Parathyroid adenoma (tissue), 2 donors: ENCODE data around the gene SYNGR2.

ENCODE experiments used
- H2AFZ ChIP-seq: fragments of 300-600 bp; sonication (generic); one replicate; pipeline ENCODE4 v1.7.0; 2017; ENCODE audit warnings: antibody characterized with exemption, mild to moderate bottlenecking
- H3K27ac ChIP-seq: fragments of 300-600 bp; sonication (generic); one replicate; pipeline ENCODE4 v1.7.0; 2017
- H3K27me3 ChIP-seq: fragments of 300-600 bp; sonication (generic); one replicate; pipeline ENCODE4 v1.7.0; 2017; ENCODE audit warnings: low read length; ENCODE audit not compliant: control insufficient read depth, insufficient read depth
- H3K36me3 ChIP-seq: fragments of 300-600 bp; sonication (generic); one replicate; pipeline ENCODE4 v1.7.0; 2017; ENCODE audit warnings: low read length; ENCODE audit not compliant: control insufficient read depth, insufficient read depth
- H3K4me1 ChIP-seq: fragments of 300-600 bp; sonication (generic); one replicate; pipeline ENCODE4 v1.7.0; 2017; ENCODE audit warnings: control low read depth
- H3K4me2 ChIP-seq: fragments of 300-600 bp; sonication (generic); one replicate; pipeline ENCODE4 v1.7.0; 2017; ENCODE audit warnings: low read length
- H3K4me3 ChIP-seq: fragments of 300-600 bp; sonication (generic); one replicate; pipeline ENCODE4 v1.7.0; 2017; ENCODE audit warnings: low read depth, low read length
- H3K79me2 ChIP-seq: fragments of 300-600 bp; sonication (generic); one replicate; pipeline ENCODE4 v1.7.0; 2017; ENCODE audit warnings: control low read depth
- H3K9ac ChIP-seq: fragments of 300-600 bp; sonication (generic); one replicate; pipeline ENCODE4 v1.7.0; 2017; ENCODE audit warnings: mild to moderate bottlenecking
- H3K9me3 ChIP-seq: fragments of 300-600 bp; sonication (generic); one replicate; pipeline ENCODE4 v1.7.0; 2017; ENCODE audit warnings: low read length; ENCODE audit not compliant: control insufficient read depth
- TF ChIP-seq, protein P1 (sequence below): fragments of 300-600 bp; sonication (generic); IDR thresholded peaks from one replicate; pipeline ENCODE4 v1.7.0; 2017; ENCODE audit warnings: antibody characterized with exemption, mild to moderate bottlenecking
- donor health status: primary hyperparathyroidism.

SYNGR2 gene

GRCh38 chr17:78124081-78124835, 44.1 kb upstream of the SYNGR2 start:
- H3K27me3 ChIP-seq: no peaks in the 10 kb centered on the region
- no peak overlapping the region for H3K9ac ChIP-seq
- no peak overlapping the region for H3K27ac ChIP-seq
- no peak overlapping the region for H3K4me3 ChIP-seq
- no peak overlapping the region for H2AFZ ChIP-seq
- H3K4me2 ChIP-seq: no peak overlapping the region
- H3K36me3 ChIP-seq: no peaks in the 10 kb centered on the region
- TF ChIP-seq, protein P1, sequence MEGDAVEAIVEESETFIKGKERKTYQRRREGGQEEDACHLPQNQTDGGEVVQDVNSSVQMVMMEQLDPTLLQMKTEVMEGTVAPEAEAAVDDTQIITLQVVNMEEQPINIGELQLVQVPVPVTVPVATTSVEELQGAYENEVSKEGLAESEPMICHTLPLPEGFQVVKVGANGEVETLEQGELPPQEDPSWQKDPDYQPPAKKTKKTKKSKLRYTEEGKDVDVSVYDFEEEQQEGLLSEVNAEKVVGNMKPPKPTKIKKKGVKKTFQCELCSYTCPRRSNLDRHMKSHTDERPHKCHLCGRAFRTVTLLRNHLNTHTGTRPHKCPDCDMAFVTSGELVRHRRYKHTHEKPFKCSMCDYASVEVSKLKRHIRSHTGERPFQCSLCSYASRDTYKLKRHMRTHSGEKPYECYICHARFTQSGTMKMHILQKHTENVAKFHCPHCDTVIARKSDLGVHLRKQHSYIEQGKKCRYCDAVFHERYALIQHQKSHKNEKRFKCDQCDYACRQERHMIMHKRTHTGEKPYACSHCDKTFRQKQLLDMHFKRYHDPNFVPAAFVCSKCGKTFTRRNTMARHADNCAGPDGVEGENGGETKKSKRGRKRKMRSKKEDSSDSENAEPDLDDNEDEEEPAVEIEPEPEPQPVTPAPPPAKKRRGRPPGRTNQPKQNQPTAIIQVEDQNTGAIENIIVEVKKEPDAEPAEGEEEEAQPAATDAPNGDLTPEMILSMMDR: no peak
- peaks cover 3% of the 10 kb centered on the region for H3K4me1 ChIP-seq
- no peaks in the 10 kb centered on the region for H3K79me2 ChIP-seq
- H3K9me3 ChIP-seq: no peaks in the 10 kb centered on the region

GRCh38 chr17:78124836-78125137, 43.6 kb upstream of the SYNGR2 start:
- no peaks in the 10 kb centered on the region for H3K27me3 ChIP-seq
- H3K4me2 ChIP-seq: no peak overlapping the region
- H3K4me3 ChIP-seq: no peak overlapping the region

DNA sequence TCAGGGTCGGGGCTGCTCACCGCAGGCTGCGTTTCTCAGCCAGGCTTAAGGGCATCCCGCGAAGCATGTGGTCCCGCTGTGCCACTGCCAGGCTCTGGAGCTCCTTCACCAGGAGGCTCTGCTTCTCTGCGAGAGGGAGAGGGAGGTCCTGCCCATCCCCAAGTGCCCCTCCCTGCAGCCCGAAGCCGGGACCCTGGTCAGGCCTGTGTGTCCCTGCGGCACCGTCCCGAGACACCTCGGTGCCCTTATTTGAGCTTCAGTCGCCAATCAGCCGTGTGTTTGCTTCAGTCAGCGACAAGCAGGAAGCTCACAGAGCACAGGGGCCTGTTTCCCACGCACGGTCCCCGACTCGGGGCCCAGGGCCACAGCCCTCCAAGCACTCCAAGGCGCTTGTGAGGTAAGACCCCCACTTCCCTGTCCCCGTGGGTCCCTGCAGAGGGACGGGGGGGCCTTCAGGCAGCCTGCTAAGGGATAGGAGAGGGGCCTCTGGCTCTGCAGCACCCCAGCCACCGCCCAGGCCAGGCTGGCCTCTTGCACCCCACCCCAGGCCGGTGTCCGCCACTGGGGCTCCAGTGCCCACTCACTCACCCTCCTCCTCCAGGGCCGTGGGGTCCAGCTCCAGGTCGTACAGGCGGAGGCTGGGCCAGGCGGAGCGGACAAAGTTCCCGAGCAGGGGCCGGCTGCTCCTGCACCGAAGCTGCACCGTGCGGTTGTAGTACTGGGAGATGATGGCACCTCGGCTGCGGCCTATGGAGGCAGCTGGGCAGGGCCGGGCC, 43.1 kb upstream of the SYNGR2 start:
- Histone ChIP-seq H3K27ac (no peak overlapping the region), H2AFZ (no peak overlapping the region), H3K4me2 (no peak overlapping the region), H3K79me2 (no peaks in the 10 kb centered on the region), H3K4me1 (peaks cover 4% of the 10 kb centered on the region), H3K4me3 (no peak overlapping the region), H3K27me3 (no peaks in the 10 kb centered on the region), H3K9ac (no peak overlapping the region), H3K9me3 (no peaks in the 10 kb centered on the region), H3K36me3 (no peaks in the 10 kb centered on the region)
- TF ChIP-seq, protein P1: no peak

More at GRCh38 chr17:78124836-78125137, 43.6 kb upstream of the SYNGR2 start:
- H3K9ac ChIP-seq: no peak overlapping the region
- TF ChIP-seq, protein P1: no peak
- H3K36me3 ChIP-seq: no peaks in the 10 kb centered on the region
- no peaks in the 10 kb centered on the region for H3K79me2 ChIP-seq
- no peak overlapping the region for H3K27ac ChIP-seq
- no peak overlapping the region for H2AFZ ChIP-seq
- H3K4me1 ChIP-seq: peaks cover 4% of the 10 kb centered on the region
- H3K9me3 ChIP-seq: no peaks in the 10 kb centered on the region

DNA sequence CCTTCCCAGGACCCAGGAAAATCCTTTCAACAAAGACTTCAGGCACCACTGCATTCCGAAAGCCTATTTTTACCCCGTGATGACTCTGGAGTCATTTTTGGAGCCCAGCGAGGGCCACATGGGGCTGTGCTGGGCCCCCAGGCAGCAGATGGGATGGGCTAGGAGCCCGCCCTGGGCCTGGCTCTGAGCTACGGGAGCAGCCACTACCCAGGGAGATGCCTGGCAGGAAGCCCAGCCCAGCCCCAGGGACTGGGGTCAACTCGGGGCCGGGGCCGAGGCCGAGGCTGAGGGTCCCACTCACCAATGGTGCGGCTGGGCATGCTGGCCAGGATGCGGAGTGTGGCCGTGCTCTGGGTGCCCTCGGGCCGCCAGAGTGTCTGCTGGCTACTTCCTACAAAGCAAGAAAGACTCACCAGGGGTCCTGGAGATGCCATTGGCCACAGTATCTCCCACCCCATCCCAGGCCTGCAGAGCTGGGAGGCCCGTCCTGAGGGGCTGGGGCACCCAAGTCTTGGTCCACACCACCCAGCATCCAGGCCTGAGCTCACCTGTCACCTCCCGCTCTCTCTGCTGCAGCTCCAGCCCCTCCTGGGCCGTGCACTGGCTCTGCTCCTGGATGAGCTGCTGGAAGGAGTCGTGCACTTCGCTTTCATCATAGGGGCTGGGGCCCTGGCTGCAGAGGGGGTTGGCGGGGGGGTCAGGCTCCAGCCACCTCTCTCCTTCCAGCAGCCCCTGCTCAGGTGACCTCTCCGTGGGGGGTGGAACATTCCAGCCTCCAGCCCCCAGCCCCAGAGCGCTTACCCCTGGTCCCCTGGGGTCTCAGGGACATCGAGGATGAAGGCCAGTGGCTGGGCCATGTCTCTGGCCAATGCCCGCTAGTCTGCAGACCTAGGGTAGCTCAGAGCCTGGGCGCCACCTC, 42.1 kb upstream of the SYNGR2 start:
- no peak overlapping the region for H3K9ac ChIP-seq

More for the DNA sequence above, 42.1 kb upstream of the SYNGR2 start:
- no peaks in the 10 kb centered on the region for H3K79me2 ChIP-seq
- no peak overlapping the region for H3K4me3 ChIP-seq
- H2AFZ ChIP-seq: no peak overlapping the region
- no peaks in the 10 kb centered on the region for H3K9me3 ChIP-seq
- H3K27me3 ChIP-seq: no peaks in the 10 kb centered on the region
- no peak overlapping the region for H3K27ac ChIP-seq
- H3K4me2 ChIP-seq: no peak overlapping the region
- TF ChIP-seq, protein P1: no peak
- H3K36me3 ChIP-seq: no peaks in the 10 kb centered on the region
- peaks cover 4% of the 10 kb centered on the region for H3K4me1 ChIP-seq
